Cardiac muscle cell (in vitro differentiated cells and primary cell): ENCODE measurements around the gene ABCA10. TPM values are rescaled to one million over a fixed set of nuclear protein-coding genes. Genes with fewer than 3 reads are reported as not detected.

ENCODE experiments used
- DNase-seq, 2 donors: peaks; one replicate each; pipeline versions ENCODE4 v3.0.0 to v3.0.0-alpha.2; 2010 to 2017; ENCODE audit warnings: low read depth in 1 of 2, low spot score in 1 of 2
- H3K27ac ChIP-seq: fragments of 200-600 bp; sonication (generic); 2 replicates; pipeline ENCODE4 v1.5.1; 2016
- H3K27me3 ChIP-seq: fragments of 200-600 bp; sonication (generic); 2 replicates; pipeline ENCODE4 v1.6.0; 2016; ENCODE audit warnings: control low read depth
- H3K36me3 ChIP-seq: fragments of 200-600 bp; sonication (generic); 2 replicates; pipeline ENCODE4 v1.5.1; 2016; ENCODE audit warnings: control low read depth
- H3K4me1 ChIP-seq: fragments of 200-600 bp; sonication (generic); 2 replicates; pipeline ENCODE4 v1.8.1; 2017; ENCODE audit warnings: low read depth, mild to moderate bottlenecking, mixed run types
- H3K4me3 ChIP-seq: fragments of 200-600 bp; sonication (generic); 2 replicates; pipeline ENCODE4 v1.5.1; 2016; ENCODE audit warnings: mild to moderate bottlenecking
- H3K9me3 ChIP-seq: fragments of 200-600 bp; sonication (generic); 2 replicates; pipeline ENCODE4 v1.5.1; 2017; ENCODE audit warnings: low read depth, mild to moderate bottlenecking, control low read depth
- polyA plus RNA-seq: library from polyadenylated mRNA; unstranded; fragments of >200 nt; fragmentation: Nextera tagmentation; extraction: Ambion mirVana; gene quantifications from 2 replicates; pipeline ENCODE4 v1.2.1, GENCODE V29; 2016
- total RNA-seq: library from RNA; depleted of rRNA; stranded (reverse); fragments of >200 nt; gene quantifications from 2 replicates; pipeline ENCODE4 v1.2.3, GENCODE V29; 2016
- TF ChIP-seq, protein P1 (sequence below): IDR thresholded peaks from 2 replicates; pipeline ENCODE4 v1.5.1; 2012; ENCODE audit warnings: low read depth, mild to moderate bottlenecking, low read length

ABCA10 gene
- total and polyA plus RNA-seq, 2 experiments from 2014 or later, result not detected

DNA sequence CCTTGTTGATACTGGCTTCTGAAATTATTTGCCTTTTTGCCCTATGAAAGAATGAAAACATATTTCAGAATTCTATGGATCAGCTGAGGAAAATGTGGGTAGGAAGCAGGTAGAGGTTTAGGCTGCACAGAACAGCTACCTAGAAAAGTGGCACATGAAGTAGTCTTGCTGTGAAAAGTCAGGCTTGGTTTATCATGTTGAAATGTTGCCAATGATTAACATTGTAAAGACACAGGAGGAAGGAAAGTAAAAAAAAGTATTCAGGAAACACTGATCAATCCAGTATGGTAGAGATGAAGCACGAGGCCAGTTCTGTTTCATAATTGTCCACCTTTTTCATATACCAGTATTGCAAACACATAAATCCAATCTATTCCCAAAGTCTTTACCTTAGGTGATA is 116.8 kb downstream of the ABCA10 start:
- H3K27ac ChIP-seq, result no peak overlapping the region
- no peak overlapping the region for H3K4me3 ChIP-seq
- no peaks in the 10 kb centered on the region for H3K9me3 ChIP-seq
- DNase-seq, result no peak
- peaks cover 9% of the 10 kb centered on the region for H3K4me1 ChIP-seq
- H3K27me3 ChIP-seq, result no peaks in the 10 kb centered on the region
- TF ChIP-seq, protein P1, sequence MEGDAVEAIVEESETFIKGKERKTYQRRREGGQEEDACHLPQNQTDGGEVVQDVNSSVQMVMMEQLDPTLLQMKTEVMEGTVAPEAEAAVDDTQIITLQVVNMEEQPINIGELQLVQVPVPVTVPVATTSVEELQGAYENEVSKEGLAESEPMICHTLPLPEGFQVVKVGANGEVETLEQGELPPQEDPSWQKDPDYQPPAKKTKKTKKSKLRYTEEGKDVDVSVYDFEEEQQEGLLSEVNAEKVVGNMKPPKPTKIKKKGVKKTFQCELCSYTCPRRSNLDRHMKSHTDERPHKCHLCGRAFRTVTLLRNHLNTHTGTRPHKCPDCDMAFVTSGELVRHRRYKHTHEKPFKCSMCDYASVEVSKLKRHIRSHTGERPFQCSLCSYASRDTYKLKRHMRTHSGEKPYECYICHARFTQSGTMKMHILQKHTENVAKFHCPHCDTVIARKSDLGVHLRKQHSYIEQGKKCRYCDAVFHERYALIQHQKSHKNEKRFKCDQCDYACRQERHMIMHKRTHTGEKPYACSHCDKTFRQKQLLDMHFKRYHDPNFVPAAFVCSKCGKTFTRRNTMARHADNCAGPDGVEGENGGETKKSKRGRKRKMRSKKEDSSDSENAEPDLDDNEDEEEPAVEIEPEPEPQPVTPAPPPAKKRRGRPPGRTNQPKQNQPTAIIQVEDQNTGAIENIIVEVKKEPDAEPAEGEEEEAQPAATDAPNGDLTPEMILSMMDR, result no peak
- no peaks in the 10 kb centered on the region for H3K36me3 ChIP-seq

DNA sequence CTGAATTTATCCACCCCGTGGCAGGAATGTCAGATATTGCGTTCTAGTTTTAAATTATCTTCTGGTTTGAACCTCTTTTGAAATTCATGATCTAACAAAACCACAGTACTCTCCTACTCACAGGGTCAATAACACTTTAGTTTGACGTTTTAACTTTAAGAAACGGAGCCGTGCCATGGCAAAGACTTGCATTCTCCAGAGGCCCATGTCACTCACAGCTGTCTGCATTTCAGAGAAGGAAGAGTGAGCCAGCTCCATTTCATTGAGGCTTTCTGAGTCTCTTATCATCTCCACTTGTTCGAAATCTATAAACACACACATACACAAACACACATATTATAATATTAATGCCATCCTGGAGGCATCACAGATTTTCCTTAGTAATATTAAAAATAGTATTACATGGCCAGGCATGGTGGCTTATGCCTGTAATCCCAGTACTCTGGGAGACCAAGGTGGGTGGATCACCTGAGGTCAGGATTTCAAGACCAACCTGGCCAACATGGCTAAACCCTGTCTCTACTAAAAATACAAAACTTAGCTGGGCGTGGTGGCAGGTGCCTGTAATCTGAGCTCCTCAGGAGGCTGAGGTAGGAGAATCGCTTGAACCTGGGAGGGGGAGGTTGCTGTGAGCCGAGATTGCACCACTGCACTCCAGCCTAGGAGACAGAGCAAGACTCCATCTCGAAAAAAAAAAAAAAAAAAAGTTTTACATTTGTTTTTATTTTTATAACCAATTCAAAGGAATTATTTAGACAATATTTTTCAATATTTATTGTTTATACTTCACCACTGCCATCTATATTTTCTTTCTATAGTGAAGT is 122.5 kb downstream of the ABCA10 start:
- no peaks in the 10 kb centered on the region for H3K4me1 ChIP-seq
- H3K9me3 ChIP-seq, result no peaks in the 10 kb centered on the region
- no peaks in the 10 kb centered on the region for H3K36me3 ChIP-seq
- no peaks in the 10 kb centered on the region for H3K27me3 ChIP-seq
- no peak for DNase-seq
- TF ChIP-seq, protein P1, result no peak
- no peak overlapping the region for H3K4me3 ChIP-seq
- H3K27ac ChIP-seq, result no peak overlapping the region

DNA sequence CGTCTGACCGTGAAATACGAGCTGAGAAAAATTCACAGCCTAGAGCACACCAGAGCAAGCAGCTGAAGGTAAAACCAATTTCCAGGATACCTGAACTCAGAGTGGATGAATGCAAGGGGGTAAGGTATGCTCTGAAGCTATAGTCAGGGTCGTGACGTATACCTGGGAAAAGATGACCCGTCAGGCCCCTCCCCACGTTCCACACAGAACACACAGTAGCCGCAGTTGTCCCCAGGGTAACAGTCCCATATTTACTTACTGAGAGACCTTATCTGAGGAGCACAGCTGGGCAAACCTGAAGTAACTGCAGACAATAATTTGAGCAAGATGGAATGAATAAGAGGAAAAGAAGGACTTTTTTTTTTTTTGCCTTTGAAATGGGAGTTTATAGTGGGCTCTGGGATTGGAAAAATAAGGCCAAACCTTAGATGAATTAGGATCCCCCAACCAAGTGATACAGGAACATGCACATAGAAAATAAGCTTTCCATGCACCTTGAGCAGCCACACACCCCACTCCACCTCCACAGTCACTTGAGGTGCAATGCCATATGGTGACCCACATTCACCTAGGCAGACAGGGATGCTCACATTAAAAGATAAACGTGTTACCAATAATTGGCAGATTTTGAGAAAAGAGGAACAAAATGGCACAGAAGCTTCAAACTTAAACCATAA is 124.9 kb downstream of the ABCA10 start:
- H3K9me3 ChIP-seq, result no peaks in the 10 kb centered on the region
- no peak overlapping the region for H3K27ac ChIP-seq
- H3K36me3 ChIP-seq, result no peaks in the 10 kb centered on the region
- TF ChIP-seq, protein P1, result no peak
- H3K4me3 ChIP-seq, result no peak overlapping the region
- DNase-seq, result no peak
- H3K27me3 ChIP-seq, result no peaks in the 10 kb centered on the region
- no peaks in the 10 kb centered on the region for H3K4me1 ChIP-seq

DNA sequence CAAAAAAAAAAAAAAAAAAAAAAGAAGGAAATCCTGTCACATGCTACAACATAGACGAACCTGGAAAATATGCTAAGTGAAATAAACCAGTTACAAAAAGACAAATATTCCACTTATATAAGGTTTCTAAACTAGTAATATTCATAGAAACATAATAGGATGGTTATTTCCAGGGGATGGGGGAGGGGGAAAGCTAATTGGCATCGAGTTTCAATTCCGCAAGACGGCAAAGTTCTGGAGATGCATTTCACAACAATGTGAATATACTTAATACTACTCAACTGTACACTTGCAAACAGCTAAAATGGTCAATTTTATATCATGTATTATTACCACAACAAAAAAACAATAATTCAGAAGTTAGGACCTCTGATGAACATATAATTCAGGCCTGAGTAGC is 130.0 kb downstream of the ABCA10 start:
- Histone ChIP-seq H3K4me1 (no peaks in the 10 kb centered on the region), H3K9me3 (no peaks in the 10 kb centered on the region), H3K36me3 (no peaks in the 10 kb centered on the region), H3K27me3 (no peaks in the 10 kb centered on the region), H3K27ac (no peak overlapping the region), H3K4me3 (no peak overlapping the region)
- TF ChIP-seq, protein P1, result no peak
- no peak for DNase-seq

Other genes starting within 250 kb of the ABCA10 start
- 0.07 and 0.09 TPM in 2 replicates for gene ABCA9, start 167.9 kb downstream of the ABCA10 start, total RNA-seq
- gene ABCA9, start 167.9 kb downstream of the ABCA10 start, polyA plus RNA-seq, result not detected in 2 replicates
- gene ABCA6, start 86.9 kb downstream of the ABCA10 start, total RNA-seq, result not detected in 2 replicates
- not detected in 2 replicates for gene ABCA6, start 86.9 kb downstream of the ABCA10 start, polyA plus RNA-seq
- gene ABCA5, start 98.3 kb upstream of the ABCA10 start, total RNA-seq, result 3.0 and 10.2 TPM in 2 replicates
- gene ABCA5, start 98.3 kb upstream of the ABCA10 start, polyA plus RNA-seq, result 4.5 and 11.8 TPM in 2 replicates
- 8.4 and 13.2 TPM in 2 replicates for gene MAP2K6, start 185.9 kb upstream of the ABCA10 start, total RNA-seq
- gene MAP2K6, start 185.9 kb upstream of the ABCA10 start, polyA plus RNA-seq, result 13.1 and 14.2 TPM in 2 replicates